Common myeloid progenitor, CD34-positive (primary cell): ENCODE results near the gene AFAP1L2.

ENCODE experiments used
- CTCF ChIA-PET: fragments of 350-600 bp; sonication (Branson Sonifier 250); formaldehyde crosslinking; loops from one replicate; lab custom pipeline; 2021; ENCODE audit warnings: antibody characterized with exemption; lab: Charles Lee
- POLR2A ChIA-PET: fragments of 350-600 bp; sonication (Branson Sonifier 250); formaldehyde crosslinking; loops from one replicate; lab custom pipeline; 2021; ENCODE audit warnings: antibody characterized with exemption; lab: Charles Lee
- DNase-seq, 3 donors: peaks; one replicate each; pipeline versions ENCODE4 v3.0.0 to v3.0.0-alpha.2; 2013
- H3K27ac ChIP-seq, 2 experiments: 1 replicate in 1 of 2; 2 replicates in 1 of 2; pipeline ENCODE4 v1.7.0; 2013; ENCODE audit warnings: inconsistent platforms in 2 of 2, low read length in 2 of 2, mild to moderate bottlenecking in 2 of 2, low read depth in 1 of 2, moderate library complexity in 1 of 2; ENCODE audit not compliant: severe bottlenecking in 2 of 2, insufficient read depth in 1 of 2, poor library complexity in 1 of 2
- H3K27me3 ChIP-seq, 5 experiments: replicated peaks in 2 of 5; 1 replicate in 3 of 5; 2 replicates in 2 of 5; pipeline versions ENCODE4 v1.6.1 to v1.7.0; 2013; ENCODE audit warnings: low read length in 4 of 5, mild to moderate bottlenecking in 2 of 5, moderate library complexity in 2 of 5, inconsistent platforms in 1 of 5; ENCODE audit not compliant: insufficient read depth in 5 of 5, control insufficient read depth in 4 of 5
- H3K36me3 ChIP-seq, 4 experiments: 1 replicate in 2 of 4; 2 replicates in 2 of 4; pipeline versions ENCODE4 v1.6.1 to v1.7.0; 2013; ENCODE audit warnings: low read length in 3 of 4, control low read depth in 1 of 4, mild to moderate bottlenecking in 1 of 4; ENCODE audit not compliant: control insufficient read depth in 4 of 4, insufficient read depth in 4 of 4
- H3K4me1 ChIP-seq, 4 experiments: 1 replicate in 3 of 4; 2 replicates in 1 of 4; pipeline versions ENCODE4 v1.6.1 to v1.7.1; 2013; ENCODE audit warnings: low read length in 3 of 4, mild to moderate bottlenecking in 3 of 4, control low read depth in 1 of 4, inconsistent platforms in 1 of 4, moderate library complexity in 1 of 4; ENCODE audit not compliant: control insufficient read depth in 4 of 4, insufficient read depth in 4 of 4; ENCODE audit errors: control extremely low read depth in 1 of 4
- H3K4me3 ChIP-seq, 7 experiments: 1 replicate in 4 of 7; 2 replicates in 3 of 7; pipeline versions ENCODE4 v1.5.1 to v1.7.0; 2013; ENCODE audit warnings: mild to moderate bottlenecking in 7 of 7, low read length in 6 of 7, moderate library complexity in 6 of 7, inconsistent platforms in 2 of 7, low read depth in 2 of 7, control low read depth in 1 of 7; ENCODE audit not compliant: insufficient read depth in 4 of 7, control insufficient read depth in 1 of 7; ENCODE audit errors: extremely low read depth in 1 of 7
- H3K9me3 ChIP-seq, 5 experiments: 1 replicate in 4 of 5; 2 replicates in 1 of 5; pipeline versions ENCODE4 v1.6.1 to v1.7.1; 2013; ENCODE audit warnings: low read length in 4 of 5, mild to moderate bottlenecking in 2 of 5, inconsistent platforms in 1 of 5, low read depth in 1 of 5, moderate library complexity in 1 of 5; ENCODE audit not compliant: control insufficient read depth in 4 of 5, insufficient read depth in 2 of 5; ENCODE audit errors: control extremely low read depth in 1 of 5
- WGBS: methylation state at CpG from one replicate; pipeline ENCODE4 v1.1.5; 2013; ENCODE audit not compliant: insufficient coverage; 5-methylcytosine and 5-hydroxymethylcytosine counted together

Gene AFAP1L2

DNA sequence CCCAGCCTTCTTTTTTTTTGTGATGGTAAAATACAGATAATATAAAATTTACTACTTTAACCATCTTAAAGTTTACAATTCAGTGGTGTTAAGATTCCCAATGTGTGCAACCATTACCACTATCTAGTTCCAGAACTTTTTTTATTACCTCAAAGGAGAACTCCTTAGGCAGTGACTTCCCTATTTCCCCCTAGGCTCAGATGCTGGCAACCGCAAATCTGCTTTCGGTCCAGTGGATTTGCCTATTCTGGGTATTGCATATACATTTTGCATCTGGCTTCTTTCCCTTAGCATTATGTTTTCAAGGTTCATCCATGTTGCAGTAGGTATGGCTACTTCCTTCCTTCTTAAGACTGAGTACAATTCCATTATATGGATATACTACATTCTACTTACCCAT, 56.5 kb downstream of the AFAP1L2 start:
- no peak overlapping the region for H3K27ac ChIP-seq
- no peaks in the 10 kb centered on the region for H3K27me3 ChIP-seq
- H3K36me3 ChIP-seq, result no peaks in the 10 kb centered on the region
- no peaks in the 10 kb centered on the region for H3K9me3 ChIP-seq
- peaks cover 0 to 19% (median 11%) of the 10 kb centered on the region in 4 experiments for H3K4me1 ChIP-seq
- POLR2A ChIA-PET, result no interaction called here
- WGBS, result 94% methylated on average over 2 of the region's 2 CpGs
- DNase-seq, result peak in 2 of 3 donors; percentile 8 to 13
- CTCF ChIA-PET, result interaction anchor here (0.6 kb wide), 1 partner anchor 393 kb away, joined by 3 read pairs; no protein-coding TSS in a partner anchor
- H3K4me3 ChIP-seq, result no peak overlapping the region

DNA sequence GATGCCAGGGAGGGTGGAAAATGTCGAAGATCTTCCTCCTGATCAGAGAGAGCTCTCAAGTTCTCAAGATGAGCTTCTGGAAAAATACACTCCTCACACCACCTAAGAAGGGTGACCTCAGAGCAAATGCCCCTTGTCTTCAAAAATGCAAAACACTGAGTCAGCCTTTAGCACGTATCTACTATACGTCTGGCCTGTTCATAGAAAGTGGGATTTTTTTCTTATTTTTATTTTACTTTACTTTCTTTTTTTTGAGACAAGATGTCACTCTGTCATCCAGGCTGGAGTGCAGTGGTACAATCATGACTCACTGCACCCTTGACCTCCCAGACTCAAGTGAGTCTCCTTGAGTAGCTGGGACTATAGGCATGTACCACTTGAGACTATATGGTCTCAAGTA, 57.1 kb downstream of the AFAP1L2 start:
- 100% methylated on average over 1 of the region's 3 CpGs for WGBS
- ChIA-PET CTCF (interaction anchor here (0.6 kb wide), 1 partner anchor 394 kb away, joined by 3 read pairs; no protein-coding TSS in a partner anchor), POLR2A (no interaction called here)
- Histone ChIP-seq H3K27me3 (no peaks in the 10 kb centered on the region), H3K9me3 (no peaks in the 10 kb centered on the region), H3K4me3 (no peak overlapping the region), H3K36me3 (no peaks in the 10 kb centered on the region), H3K27ac (no peak overlapping the region), H3K4me1 (peaks cover 0 to 19% (median 11%) of the 10 kb centered on the region in 4 experiments)
- DNase-seq, result no peak

DNA sequence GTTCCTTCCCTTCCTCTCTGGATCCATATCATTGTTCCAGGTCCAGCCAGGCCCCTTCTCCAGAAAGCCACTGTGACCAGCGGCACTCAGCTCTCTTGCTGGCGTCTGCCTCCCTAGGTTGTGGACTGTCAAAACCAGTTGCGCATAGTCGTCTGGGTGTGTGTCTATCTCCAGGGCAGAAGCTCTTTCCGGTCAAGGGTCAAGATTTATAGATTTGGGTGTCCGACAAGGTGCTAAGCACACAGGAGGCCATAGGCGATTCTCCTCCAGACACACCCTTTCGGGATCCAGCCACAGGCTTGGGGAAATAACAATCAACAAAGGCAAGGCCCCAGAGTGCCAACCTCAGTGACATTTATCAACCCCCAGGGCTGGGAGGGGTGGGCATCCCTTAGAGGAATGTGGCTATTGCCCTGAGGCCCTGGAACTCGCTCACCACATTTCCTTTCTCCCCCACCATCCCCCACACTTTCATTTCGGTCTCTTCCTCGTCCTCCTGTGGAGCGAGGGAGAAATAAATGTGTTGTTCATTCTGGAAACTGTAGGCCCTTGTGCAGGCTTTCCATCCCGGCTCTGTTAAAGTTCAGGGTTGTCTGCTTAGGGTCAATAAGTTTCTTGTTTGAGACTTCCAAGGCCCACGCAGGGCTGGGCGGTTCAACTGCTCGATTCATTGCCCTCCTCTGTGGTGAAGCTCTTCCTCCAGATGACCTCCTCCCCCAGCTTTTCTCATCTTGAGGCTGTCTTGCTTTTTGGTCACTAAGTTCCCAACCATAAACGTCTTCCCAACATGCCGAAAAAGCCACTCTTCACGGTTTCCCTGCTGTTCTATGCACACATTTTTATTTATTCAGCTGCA, 57.9 kb downstream of the AFAP1L2 start:
- H3K9me3 ChIP-seq, result no peaks in the 10 kb centered on the region
- ChIA-PET CTCF (no interaction called here), POLR2A (no interaction called here)
- no peaks in the 10 kb centered on the region for H3K36me3 ChIP-seq
- no peaks in the 10 kb centered on the region for H3K27me3 ChIP-seq
- H3K27ac ChIP-seq, result no peak overlapping the region
- DNase-seq, result peak in 1 of 3 donors; percentile 17
- WGBS, result 81% methylated on average over 15 of the region's 19 CpGs
- H3K4me1 ChIP-seq, result peaks cover 0 to 19% (median 11%) of the 10 kb centered on the region in 4 experiments
- H3K4me3 ChIP-seq, result no peak overlapping the region

DNA sequence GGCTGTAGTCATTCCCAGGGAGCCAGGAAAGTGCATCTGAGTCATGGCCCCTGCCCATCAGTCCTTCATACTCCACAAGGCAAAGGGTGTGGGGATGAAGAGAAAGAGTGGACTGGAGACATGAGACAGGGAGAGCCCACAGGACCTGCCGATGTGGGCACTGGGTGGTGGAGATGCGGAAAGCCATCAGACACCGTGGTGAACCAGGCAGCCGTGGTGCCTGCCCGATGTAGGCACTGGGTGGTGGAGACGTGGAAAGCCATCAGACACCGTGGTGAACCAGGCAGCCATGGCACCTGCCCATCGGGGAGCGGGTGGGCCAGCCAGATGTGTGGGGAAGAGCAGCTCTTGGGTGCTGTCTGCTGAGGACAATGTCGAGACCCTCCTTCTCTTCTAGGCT, 58.6 kb downstream of the AFAP1L2 start:
- 100% methylated on average over 6 of the region's 10 CpGs for WGBS
- Histone ChIP-seq H3K9me3 (no peaks in the 10 kb centered on the region), H3K36me3 (no peaks in the 10 kb centered on the region), H3K27ac (no peak overlapping the region), H3K27me3 (no peaks in the 10 kb centered on the region), H3K4me1 (peaks cover 0 to 19% (median 11%) of the 10 kb centered on the region in 4 experiments), H3K4me3 (no peak overlapping the region)
- DNase-seq, result no peak
- POLR2A ChIA-PET, result no interaction called here
- CTCF ChIA-PET, result no interaction called here

GRCh38 chr10:114343623-114344505, 60.4 kb downstream of the AFAP1L2 start:
- Histone ChIP-seq H3K9me3 (no peaks in the 10 kb centered on the region), H3K4me3 (no peak overlapping the region), H3K27ac (no peak overlapping the region), H3K4me1 (peaks cover 0 to 19% (median 11%) of the 10 kb centered on the region in 4 experiments), H3K27me3 (no peaks in the 10 kb centered on the region), H3K36me3 (no peaks in the 10 kb centered on the region)
- DNase-seq, result peak in 1 of 3 donors; percentile 14
- 62% methylated on average over 10 of the region's 11 CpGs for WGBS
- POLR2A ChIA-PET, result no interaction called here
- CTCF ChIA-PET, result interaction anchor here (2.6 kb wide), 1 partner anchor 40 kb away, joined by 12 read pairs; no protein-coding TSS in a partner anchor

- CTCF ChIA-PET, result interaction anchor here (2.6 kb wide), 1 partner anchor 39 kb away, joined by 12 read pairs; no protein-coding TSS in a partner anchor
- WGBS, result 100% methylated on average over 2 of the region's 2 CpGs
- POLR2A ChIA-PET, result no interaction called here
- Histone ChIP-seq H3K4me1 (peaks cover 0 to 19% (median 11%) of the 10 kb centered on the region in 4 experiments), H3K27me3 (no peaks in the 10 kb centered on the region), H3K36me3 (no peaks in the 10 kb centered on the region), H3K27ac (no peak overlapping the region), H3K9me3 (no peaks in the 10 kb centered on the region), H3K4me3 (no peak overlapping the region)
- no peak for DNase-seq
These were observed 61.3 kb downstream of the AFAP1L2 start for GRCh38 chr10:114342976-114343375.
